KG1 (cell line): ENCODE measurements around the gene SHANK3.

ENCODE experiments used
- DNase-seq: peaks from one replicate; lab custom pipeline; 2025; lab: John Stamatoyannopoulos, UW

Gene SHANK3

DNA sequence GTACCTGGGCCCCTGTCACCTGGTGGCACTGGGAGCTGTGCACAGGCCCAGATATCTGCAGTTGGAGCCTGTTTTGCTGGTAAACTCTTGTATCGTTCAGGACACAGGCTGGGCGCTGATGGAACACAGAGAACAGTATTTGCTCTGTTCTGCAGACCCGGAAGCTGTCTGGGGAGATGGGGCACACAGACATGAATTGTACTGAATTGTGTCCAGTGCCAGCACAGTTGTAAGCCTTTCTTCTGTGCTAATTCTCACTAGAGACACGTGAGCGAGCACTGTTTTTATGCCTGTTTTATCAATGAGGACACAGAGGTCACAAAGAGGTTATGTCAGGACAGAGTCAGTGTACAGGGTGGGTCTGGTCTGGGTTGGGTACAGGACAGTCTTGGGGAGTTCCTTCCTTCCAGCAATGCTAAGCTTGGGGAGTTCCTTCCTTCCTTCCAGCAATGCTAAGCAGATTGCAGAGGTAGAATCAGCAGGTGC is 41.0 kb downstream of the SHANK3 start:
- DNase-seq, result no peak

DNA sequence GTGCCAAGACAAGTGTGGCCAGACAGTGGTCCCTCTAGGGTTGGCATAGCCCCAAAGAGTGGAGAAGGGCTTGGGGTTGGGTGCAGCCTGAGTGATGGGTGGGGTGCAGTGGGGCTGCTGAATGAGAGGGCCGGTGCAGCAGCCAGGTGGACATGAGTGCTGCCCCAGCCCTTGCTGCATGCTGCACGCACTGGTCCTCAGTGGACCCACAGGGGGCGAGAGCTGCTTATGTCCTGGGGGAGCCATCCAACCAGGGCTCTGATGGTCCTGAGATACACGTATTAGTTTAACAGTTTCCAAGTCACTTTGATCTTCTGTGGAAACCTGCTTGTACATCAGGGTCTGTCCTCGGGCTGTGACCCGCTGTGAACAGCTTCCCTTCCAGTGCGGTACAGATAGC is 41.5 kb downstream of the SHANK3 start:
- DNase-seq, result no peak

DNA sequence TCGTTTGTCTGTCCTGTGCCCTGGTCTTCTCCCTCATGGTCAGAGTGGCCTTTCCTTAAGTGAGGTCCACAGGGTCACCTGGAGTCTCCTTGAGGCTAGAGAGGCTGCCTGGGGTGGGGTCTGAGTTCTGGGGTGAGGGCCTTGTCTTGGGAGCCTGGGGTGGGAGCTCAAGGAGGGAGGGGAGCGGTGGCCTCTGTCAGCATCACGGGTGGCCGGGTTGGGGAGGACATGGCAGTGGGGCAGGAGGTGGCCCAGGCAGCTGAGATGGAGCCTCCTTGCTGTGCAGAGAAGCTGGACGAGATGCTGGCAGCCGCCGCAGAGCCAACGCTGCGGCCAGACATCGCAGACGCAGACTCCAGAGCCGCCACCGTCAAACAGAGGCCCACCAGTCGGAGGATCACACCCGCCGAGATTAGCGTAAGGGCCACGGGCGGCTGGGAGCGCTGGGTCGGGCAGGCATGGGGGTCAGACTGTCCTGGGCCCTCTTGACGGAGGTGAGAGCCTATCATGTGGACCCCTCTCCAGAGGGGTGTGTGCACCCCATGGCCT is 42.1 kb downstream of the SHANK3 start:
- no peak for DNase-seq

DNA sequence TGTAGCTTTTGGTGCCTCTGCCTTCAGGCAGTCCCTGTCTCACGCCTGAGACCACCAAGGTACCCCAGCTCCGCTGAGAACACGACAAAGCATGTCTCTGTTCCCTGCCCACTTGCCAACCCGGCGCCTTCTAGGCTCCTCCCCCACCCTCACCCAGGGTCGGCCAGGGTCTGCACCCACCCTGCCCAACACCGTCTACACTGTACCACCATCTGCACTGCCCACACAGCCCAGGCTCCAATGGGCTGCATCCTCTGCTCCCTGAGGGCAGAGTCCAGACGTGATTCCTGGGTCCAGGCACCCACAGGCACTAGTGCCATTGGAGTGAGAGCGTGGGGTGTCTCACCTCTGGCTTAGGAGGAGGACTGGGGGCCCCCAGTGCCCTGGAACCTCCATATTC is 42.6 kb downstream of the SHANK3 start:
- no peak for DNase-seq

DNA sequence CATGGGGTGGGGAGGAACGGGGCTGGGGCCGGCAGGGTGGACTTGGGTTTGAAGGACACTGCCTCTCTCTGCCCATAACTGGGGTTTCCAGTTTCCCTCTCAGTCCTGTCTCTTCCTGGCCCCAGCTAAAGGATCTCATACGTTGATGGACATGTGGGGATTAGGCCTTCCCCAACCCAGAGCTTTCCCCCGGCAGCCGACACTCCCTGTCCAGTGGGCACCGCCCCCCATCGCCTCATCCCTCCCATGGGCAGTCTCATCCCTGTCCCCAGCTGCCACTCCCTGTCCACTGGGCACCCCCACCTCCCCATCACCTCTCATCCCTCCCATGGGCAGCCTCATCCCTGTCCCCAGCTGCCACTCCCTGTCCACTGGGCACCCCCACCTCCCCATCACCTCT is 43.2 kb downstream of the SHANK3 start:
- DNase-seq, result no peak

DNA sequence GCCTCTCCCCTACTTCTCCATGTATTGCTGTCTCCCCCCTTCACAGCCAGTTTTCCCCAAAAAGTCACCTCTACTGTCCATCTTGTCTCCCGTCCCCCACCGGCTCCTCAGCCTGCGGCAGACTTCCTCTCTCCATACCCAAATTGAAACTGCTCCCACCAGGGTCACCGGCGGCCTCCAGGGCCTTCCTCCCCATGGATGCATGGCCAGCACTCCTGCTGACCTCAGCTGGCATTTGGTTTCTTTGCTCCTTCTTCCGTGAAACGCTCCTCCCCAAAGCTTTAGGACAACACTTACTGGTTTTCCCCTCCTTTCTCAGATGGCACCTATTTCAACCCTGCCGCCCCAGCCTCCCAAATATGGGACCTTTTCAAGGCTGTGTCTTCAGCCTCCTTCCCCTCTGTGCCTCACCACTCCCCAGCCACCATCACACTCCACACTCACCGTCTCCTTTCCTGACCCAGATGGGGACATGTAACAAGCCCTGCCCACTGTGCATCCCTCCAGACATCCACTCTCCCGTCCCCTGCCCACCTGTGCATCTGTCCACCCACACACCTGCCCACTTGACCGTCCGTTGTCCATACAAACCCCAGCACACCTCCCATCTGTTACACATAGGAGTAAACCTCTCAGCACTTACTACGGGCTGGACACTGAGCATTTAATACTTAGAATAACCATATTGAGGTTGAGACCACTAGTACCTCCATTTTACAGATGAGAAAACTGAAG is 43.8 kb downstream of the SHANK3 start:
- DNase-seq, result no peak

DNA sequence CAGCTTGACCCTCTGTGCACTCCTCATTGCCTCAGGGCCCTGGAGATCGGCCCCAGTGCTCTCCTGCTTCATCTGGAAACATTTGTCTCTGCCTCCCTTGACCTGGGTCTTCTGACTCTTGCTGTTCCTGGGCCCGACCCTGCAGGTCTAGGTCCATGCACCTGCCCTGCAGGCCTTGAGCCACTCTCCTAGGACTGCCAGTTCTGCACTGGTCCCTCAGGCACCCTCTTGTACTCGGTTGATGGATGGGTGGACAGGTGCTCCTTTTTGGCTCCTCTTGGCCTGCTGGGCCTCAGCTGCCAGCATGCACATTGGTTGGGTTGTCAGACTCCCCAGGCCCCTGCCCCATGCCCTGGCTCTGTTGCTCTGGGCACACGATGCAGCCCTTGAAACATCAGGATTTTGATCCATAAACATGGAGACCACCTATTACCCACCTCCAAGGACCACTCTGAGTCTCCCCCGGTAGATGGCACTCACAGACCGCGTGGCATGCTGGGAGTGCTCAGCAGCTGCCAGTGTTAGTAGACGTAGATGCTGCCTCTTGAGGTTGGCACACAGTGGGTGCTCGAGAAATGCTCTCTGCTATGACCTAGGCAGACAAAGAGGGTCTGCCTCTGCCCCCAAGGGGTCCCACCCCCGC is 45.2 kb downstream of the SHANK3 start:
- no peak for DNase-seq

DNA sequence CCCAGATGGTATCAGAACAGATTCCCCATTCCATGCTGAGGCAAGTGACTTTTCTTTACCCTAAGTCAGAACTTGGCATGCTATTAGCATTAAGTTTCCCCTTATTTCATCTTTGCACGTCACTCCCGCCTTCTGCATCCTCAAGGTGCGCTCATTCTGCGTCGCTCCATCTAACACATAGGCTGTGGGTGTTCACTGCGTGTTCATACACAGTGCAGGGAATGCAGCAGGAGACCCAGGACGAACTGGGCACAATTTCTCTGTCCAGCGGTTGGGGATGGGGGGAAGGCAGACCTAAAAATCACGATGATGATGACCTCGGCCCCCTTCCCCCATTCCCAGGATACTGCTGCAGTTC is 45.7 kb downstream of the SHANK3 start:
- no peak for DNase-seq

DNA sequence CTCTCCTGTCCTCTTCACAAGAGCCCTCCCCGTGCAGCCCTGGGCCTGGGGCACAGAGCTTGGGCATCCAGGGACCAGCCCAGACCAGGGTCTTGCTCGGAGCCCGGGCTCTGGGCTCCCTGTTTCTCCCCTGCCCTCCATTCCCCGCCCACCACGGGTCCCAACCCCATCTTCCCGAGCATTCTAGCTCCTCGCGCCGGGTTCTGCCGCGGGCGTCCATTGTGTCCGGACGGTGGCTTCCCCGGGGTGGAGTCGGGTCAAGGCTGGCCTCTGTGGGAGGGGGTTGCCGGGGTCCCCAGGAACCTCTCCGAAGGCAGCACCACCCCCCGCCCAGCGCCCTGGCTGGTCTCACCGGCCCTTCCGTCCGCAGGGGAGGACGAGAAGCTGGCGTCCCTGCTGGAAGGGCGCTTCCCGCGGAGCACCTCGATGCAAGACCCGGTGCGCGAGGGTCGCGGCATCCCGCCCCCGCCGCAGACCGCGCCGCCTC is 47.2 kb downstream of the SHANK3 start:
- DNase-seq, result no peak

DNA sequence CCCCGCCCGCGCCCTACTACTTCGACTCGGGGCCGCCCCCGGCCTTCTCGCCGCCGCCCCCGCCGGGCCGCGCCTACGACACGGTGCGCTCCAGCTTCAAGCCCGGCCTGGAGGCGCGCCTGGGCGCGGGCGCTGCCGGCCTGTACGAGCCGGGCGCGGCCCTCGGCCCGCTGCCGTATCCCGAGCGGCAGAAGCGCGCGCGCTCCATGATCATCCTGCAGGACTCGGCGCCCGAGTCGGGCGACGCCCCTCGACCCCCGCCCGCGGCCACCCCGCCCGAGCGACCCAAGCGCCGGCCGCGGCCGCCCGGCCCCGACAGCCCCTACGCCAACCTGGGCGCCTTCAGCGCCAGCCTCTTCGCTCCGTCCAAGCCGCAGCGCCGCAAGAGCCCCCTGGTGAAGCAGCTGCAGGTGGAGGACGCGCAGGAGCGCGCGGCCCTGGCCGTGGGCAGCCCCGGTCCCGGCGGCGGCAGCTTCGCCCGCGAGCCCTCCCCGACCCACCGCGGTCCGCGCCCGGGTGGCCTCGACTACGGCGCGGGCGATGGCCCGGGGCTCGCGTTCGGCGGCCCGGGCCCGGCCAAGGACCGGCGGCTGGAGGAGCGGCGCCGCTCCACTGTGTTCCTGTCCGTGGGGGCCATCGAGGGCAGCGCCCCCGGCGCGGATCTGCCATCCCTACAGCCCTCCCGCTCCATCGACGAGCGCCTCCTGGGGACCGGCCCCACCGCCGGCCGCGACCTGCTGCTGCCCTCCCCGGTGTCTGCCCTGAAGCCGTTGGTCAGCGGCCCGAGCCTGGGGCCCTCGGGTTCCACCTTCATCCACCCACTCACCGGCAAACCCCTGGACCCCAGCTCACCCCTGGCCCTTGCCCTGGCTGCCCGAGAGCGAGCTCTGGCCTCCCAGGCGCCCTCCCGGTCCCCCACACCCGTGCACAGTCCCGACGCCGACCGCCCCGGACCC is 48.0 kb downstream of the SHANK3 start:
- no peak for DNase-seq

DNA sequence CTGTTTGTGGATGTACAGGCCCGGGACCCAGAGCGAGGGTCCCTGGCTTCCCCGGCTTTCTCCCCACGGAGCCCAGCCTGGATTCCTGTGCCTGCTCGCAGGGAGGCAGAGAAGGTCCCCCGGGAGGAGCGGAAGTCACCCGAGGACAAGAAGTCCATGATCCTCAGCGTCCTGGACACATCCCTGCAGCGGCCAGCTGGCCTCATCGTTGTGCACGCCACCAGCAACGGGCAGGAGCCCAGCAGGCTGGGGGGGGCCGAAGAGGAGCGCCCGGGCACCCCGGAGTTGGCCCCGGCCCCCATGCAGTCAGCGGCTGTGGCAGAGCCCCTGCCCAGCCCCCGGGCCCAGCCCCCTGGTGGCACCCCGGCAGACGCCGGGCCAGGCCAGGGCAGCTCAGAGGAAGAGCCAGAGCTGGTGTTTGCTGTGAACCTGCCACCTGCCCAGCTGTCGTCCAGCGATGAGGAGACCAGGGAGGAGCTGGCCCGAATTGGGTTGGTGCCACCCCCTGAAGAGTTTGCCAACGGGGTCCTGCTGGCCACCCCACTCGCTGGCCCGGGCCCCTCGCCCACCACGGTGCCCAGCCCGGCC is 48.7 kb downstream of the SHANK3 start:
- DNase-seq, result no peak

DNA sequence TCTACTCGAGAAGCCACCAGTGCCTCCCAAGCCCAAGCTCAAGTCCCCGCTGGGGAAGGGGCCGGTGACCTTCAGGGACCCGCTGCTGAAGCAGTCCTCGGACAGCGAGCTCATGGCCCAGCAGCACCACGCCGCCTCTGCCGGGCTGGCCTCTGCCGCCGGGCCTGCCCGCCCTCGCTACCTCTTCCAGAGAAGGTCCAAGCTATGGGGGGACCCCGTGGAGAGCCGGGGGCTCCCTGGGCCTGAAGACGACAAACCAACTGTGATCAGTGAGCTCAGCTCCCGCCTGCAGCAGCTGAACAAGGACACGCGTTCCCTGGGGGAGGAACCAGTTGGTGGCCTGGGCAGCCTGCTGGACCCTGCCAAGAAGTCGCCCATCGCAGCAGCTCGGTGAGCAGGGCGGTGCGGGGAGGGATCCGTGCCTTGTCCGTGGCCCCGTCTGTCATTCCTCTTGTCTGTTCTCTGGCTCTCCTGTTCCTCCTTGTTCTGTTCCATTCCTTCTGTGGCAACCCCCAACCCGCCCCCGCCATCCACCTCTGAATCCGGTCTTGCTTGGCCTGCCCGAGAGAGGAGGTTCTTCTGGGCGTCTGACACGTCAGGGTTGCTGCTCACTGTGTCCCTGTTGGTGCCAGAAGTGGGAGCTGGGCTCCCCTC is 49.6 kb downstream of the SHANK3 start:
- no peak for DNase-seq
